Gastrocnemius medialis (tissue), 4 donors: ENCODE measurements around the gene ANXA2.

Experiments
- POLR2A ChIP-seq, 2 donors: fragments of 450-650 bp; IDR thresholded peaks; one replicate each; pipeline ENCODE4 v1.6.1; 2017; ENCODE audit warnings: antibody characterized with exemption in 2 of 2, mild to moderate bottlenecking in 2 of 2, moderate library complexity in 2 of 2
- TF ChIP-seq, protein P1 (sequence below), 5 experiments: fragments of 450-650 bp in 3 of 5; fragments of 200-600 bp in 2 of 5; sonication (generic) in 2 of 5; IDR thresholded peaks in 4 of 5; conservative IDR thresholded peaks in 1 of 5; 1 replicate in 4 of 5; 2 replicates in 1 of 5; pipeline ENCODE4 v1.5.1; 2016 to 2019; ENCODE audit warnings: antibody characterized with exemption in 5 of 5, mild to moderate bottlenecking in 3 of 5, moderate library complexity in 3 of 5

DNA sequence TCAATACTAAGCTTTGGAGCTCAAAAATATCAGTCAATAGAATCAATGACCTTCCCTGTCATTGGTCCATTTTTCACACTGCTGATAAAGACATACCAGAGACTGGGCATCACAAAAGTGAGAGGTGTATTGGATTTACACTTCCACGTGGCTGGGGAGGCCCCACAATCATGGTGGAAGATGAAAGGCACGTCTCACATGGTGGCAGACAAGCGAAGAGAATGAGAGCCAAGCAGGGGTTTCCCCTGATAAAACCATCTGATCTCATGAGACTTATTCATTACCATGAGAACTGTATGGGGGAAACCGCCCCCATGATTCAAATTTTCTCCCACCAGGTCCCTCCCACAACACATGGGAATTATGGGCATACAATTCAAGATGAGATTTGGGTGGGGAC, 81.9 kb downstream of the ANXA2 start:
- TF ChIP-seq, protein P1, sequence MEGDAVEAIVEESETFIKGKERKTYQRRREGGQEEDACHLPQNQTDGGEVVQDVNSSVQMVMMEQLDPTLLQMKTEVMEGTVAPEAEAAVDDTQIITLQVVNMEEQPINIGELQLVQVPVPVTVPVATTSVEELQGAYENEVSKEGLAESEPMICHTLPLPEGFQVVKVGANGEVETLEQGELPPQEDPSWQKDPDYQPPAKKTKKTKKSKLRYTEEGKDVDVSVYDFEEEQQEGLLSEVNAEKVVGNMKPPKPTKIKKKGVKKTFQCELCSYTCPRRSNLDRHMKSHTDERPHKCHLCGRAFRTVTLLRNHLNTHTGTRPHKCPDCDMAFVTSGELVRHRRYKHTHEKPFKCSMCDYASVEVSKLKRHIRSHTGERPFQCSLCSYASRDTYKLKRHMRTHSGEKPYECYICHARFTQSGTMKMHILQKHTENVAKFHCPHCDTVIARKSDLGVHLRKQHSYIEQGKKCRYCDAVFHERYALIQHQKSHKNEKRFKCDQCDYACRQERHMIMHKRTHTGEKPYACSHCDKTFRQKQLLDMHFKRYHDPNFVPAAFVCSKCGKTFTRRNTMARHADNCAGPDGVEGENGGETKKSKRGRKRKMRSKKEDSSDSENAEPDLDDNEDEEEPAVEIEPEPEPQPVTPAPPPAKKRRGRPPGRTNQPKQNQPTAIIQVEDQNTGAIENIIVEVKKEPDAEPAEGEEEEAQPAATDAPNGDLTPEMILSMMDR (IDR thresholded peaks at IDR 0.05 in 4 of 5, conservative IDR thresholded peaks at IDR 0.05 in 1 of 5) = no peak
- TF ChIP-seq POLR2A (IDR thresholded peaks at IDR 0.05) = no peak
